ENCODE measurements around the gene IKZF2. TPM values are rescaled to one million over a fixed set of nuclear protein-coding genes. Genes with fewer than 3 reads are reported as not detected.

Gene IKZF2
- total and polyA plus RNA-seq, 8 donors: 0.56 to 19.8 (median 4.5) TPM

- 27 to 40% (median 29%) methylated on average over 6 of the region's 6 CpGs for WGBS, 5 donors
- H3K27me3 ChIP-seq: no peaks in the 10 kb centered on the region
Observed at GRCh38 chr2:213152888-213153287, 1.5 kb upstream of the IKZF2 start.

GRCh38 chr2:213152065-213152794 is 818 bp upstream of the IKZF2 start:
- intact Hi-C loops (cut with DNase I; ENCODE audit: low total_unique reads): no loop called here
- H3K9me3 ChIP-seq: no peaks in the 10 kb centered on the region
- peak; percentile 68 to 88 for DNase-seq
- no peaks in the 10 kb centered on the region for H3K36me3 ChIP-seq
- TF ChIP-seq POLR2AphosphoS5 (IDR thresholded peaks at IDR 0.05) (no peak), EP300 (IDR thresholded peaks at IDR 0.05) (no peak), POLR2A (IDR thresholded peaks at IDR 0.05) (peak in 1 of 4 donors; percentile 19)
- TF ChIP-seq, protein P1, sequence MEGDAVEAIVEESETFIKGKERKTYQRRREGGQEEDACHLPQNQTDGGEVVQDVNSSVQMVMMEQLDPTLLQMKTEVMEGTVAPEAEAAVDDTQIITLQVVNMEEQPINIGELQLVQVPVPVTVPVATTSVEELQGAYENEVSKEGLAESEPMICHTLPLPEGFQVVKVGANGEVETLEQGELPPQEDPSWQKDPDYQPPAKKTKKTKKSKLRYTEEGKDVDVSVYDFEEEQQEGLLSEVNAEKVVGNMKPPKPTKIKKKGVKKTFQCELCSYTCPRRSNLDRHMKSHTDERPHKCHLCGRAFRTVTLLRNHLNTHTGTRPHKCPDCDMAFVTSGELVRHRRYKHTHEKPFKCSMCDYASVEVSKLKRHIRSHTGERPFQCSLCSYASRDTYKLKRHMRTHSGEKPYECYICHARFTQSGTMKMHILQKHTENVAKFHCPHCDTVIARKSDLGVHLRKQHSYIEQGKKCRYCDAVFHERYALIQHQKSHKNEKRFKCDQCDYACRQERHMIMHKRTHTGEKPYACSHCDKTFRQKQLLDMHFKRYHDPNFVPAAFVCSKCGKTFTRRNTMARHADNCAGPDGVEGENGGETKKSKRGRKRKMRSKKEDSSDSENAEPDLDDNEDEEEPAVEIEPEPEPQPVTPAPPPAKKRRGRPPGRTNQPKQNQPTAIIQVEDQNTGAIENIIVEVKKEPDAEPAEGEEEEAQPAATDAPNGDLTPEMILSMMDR (IDR thresholded peaks at IDR 0.05): peak in 4 of 7 experiments; percentile 11 to 46 (median 29)
- H3K4me1 ChIP-seq: peaks cover 8 to 40% (median 23%) of the 10 kb centered on the region in 4 donors
- no peaks in the 10 kb centered on the region for H3K27me3 ChIP-seq
- peak overlapping the region; percentile 66 to 90 (median 76) for H3K4me3 ChIP-seq
- whole genome bisulfite sequencing, 5 donors: 0 to 1% (median 1%) methylated on average over 28 to 39 of the region's 39 CpGs
- peak overlapping the region; percentile 94 to 100 (median 96) for H3K27ac ChIP-seq

More at GRCh38 chr2:213152888-213153287, 1.5 kb upstream of the IKZF2 start:
- no peak for DNase-seq
- Histone ChIP-seq H3K9me3 (no peaks in the 10 kb centered on the region), H3K36me3 (no peaks in the 10 kb centered on the region), H3K4me1 (peaks cover 8 to 40% (median 23%) of the 10 kb centered on the region in 4 donors), H3K4me3 (peak overlapping the region; percentile 66 to 90 (median 76)), H3K27ac (peak overlapping the region in 4 of 5 donors; percentile 94 to 97 (median 95))
- TF ChIP-seq, protein P1 (IDR thresholded peaks at IDR 0.05): no peak
- TF ChIP-seq EP300 (IDR thresholded peaks at IDR 0.05): no peak
- TF ChIP-seq POLR2AphosphoS5 (IDR thresholded peaks at IDR 0.05): no peak
- TF ChIP-seq POLR2A (IDR thresholded peaks at IDR 0.05): no peak
- intact Hi-C loops (cut with DNase I; ENCODE audit: low total_unique reads): no loop called here

DNA sequence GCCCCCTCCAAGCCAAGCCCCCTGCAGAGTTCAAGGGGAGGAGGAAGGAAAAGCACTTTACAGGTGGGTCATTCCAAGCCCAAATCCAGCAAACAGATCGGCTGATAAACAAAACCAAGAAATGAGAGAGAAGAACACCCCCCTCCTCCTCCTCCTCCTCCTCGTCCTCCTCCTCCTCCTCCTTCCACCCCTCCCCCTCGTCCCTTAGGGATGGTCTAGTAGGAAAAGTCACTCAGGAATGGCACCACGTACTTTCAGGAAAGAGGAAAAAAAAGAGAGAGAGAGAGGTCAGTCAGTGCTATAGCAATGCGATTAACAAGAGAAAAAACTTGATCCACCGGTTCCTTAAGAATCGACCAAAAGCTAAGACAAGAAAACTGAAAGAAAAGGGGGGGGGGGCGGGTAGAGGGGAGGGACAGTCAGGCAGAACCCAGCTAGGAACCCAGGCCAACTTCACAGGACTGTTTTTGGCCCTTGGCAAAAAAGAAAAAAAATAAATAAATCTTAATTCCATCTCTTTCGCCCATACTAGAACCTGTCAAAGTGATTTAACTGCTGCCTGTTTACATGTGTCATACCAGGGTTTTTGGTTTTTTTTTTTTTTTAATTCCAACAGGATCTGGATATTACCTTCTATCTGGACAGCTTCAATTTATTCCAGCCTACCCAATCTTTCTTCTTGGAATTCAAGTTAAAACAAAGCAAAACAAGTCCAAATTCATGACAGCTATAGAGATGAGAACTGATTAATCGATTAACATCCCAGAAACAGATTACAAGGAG is 906 bp downstream of the IKZF2 start:
- TF ChIP-seq POLR2A (IDR thresholded peaks at IDR 0.05) (no peak), POLR2AphosphoS5 (IDR thresholded peaks at IDR 0.05) (no peak), EP300 (IDR thresholded peaks at IDR 0.05) (no peak)
- TF ChIP-seq, protein P1 (IDR thresholded peaks at IDR 0.05): no peak
- DNase-seq: peak in 1 of 2 donors; percentile 78
- Histone ChIP-seq H3K4me1 (peaks cover 8 to 40% (median 24%) of the 10 kb centered on the region in 4 donors), H3K27me3 (no peaks in the 10 kb centered on the region), H3K9me3 (no peaks in the 10 kb centered on the region), H3K27ac (peak overlapping the region; percentile 79 to 96 (median 94)), H3K4me3 (peak overlapping the region; percentile 66 to 90 (median 76)), H3K36me3 (no peaks in the 10 kb centered on the region)
- intact Hi-C loops (cut with DNase I; ENCODE audit: low total_unique reads): no loop called here
- 5 to 7% (median 5%) methylated on average over 7 to 10 of the region's 10 CpGs for WGBS, 5 donors

DNA sequence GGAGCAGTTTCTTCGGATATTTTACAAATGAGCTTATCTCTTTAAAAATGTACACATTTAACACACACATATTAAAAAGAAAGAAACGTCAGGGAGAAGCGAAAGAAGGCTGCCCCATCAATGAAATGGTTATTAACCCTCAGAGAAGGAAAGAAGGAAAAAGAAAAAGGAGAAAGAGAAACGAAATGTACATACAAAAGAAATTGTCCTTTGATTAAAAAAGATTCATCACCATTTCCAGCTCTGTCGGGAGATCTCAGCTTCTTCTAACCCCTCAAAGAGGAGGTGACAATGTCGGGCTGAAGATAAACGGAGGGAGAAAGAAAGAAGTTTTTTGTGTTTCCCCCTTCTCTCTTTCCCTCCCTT is 1.5 kb downstream of the IKZF2 start:
- Histone ChIP-seq H3K4me3 (peak overlapping the region; percentile 66 to 90 (median 76)), H3K36me3 (no peaks in the 10 kb centered on the region), H3K9me3 (no peaks in the 10 kb centered on the region), H3K27me3 (no peaks in the 10 kb centered on the region), H3K27ac (peak overlapping the region; percentile 79 to 96 (median 94)), H3K4me1 (peaks cover 8 to 40% (median 26%) of the 10 kb centered on the region in 4 donors)
- DNase-seq: no peak
- 1 to 3% (median 1%) methylated on average over 7 of the region's 7 CpGs for WGBS, 5 donors
- intact Hi-C loops (cut with DNase I; ENCODE audit: low total_unique reads): no loop called here
- TF ChIP-seq POLR2A (IDR thresholded peaks at IDR 0.05) (no peak), EP300 (IDR thresholded peaks at IDR 0.05) (no peak), POLR2AphosphoS5 (IDR thresholded peaks at IDR 0.05) (no peak)
- TF ChIP-seq, protein P1 (IDR thresholded peaks at IDR 0.05): no peak
